KMS-11 (cell line): ENCODE results near the gene CX3CR1.

Experiments
- H2AFZ ChIP-seq: fragments of 200-600 bp; sonication (generic); 2 replicates; pipeline ENCODE4 v1.6.1; 2016; ENCODE audit warnings: antibody characterized with exemption, mixed run types, low read depth
- H3K27ac ChIP-seq: fragments of 200-600 bp; sonication (generic); 2 replicates; pipeline ENCODE4 v1.6.1; 2016; ENCODE audit warnings: mild to moderate bottlenecking, mixed run types
- H3K27me3 ChIP-seq: fragments of 200-600 bp; sonication (generic); 2 replicates; pipeline ENCODE4 v1.6.1; 2017; ENCODE audit warnings: mild to moderate bottlenecking, low read depth, mixed run types, moderate library complexity; ENCODE audit not compliant: insufficient read depth
- H3K36me3 ChIP-seq: fragments of 200-600 bp; sonication (generic); 2 replicates; pipeline ENCODE4 v1.6.1; 2017; ENCODE audit warnings: mild to moderate bottlenecking, mixed run types; ENCODE audit not compliant: insufficient read depth
- H3K4me1 ChIP-seq: fragments of 200-600 bp; sonication (generic); 2 replicates; pipeline ENCODE4 v1.6.1; 2016; ENCODE audit warnings: mild to moderate bottlenecking, low read depth, mixed run types; ENCODE audit not compliant: poor library complexity, severe bottlenecking
- H3K4me2 ChIP-seq: fragments of 200-600 bp; sonication (generic); 2 replicates; pipeline ENCODE4 v1.7.0; 2016; ENCODE audit warnings: mild to moderate bottlenecking, mixed run types
- H3K4me3 ChIP-seq: fragments of 200-600 bp; sonication (generic); IDR thresholded peaks from 2 replicates; pipeline ENCODE4 v1.6.1; 2017; ENCODE audit warnings: low read depth, low read length, mixed read lengths; ENCODE audit not compliant: insufficient read depth
- H3K79me2 ChIP-seq: fragments of 200-600 bp; sonication (generic); 2 replicates; pipeline ENCODE4 v1.6.1; 2016; ENCODE audit warnings: low read depth, mixed run types; ENCODE audit not compliant: insufficient read depth
- H3K9ac ChIP-seq: fragments of 200-600 bp; sonication (generic); 2 replicates; pipeline ENCODE4 v1.6.1; 2016; ENCODE audit warnings: mild to moderate bottlenecking, mixed run types
- H4K20me1 ChIP-seq: fragments of 200-600 bp; sonication (generic); 2 replicates; pipeline ENCODE4 v1.6.1; 2016; ENCODE audit warnings: mild to moderate bottlenecking, mixed run types; ENCODE audit not compliant: insufficient read depth
- CTCF ChIP-seq: fragments of 200-600 bp; sonication (generic); conservative IDR thresholded peaks from 2 replicates; pipeline ENCODE4 v1.6.1; 2017; ENCODE audit warnings: low read depth, mild to moderate bottlenecking, antibody characterized with exemption, low read length, moderate library complexity, mixed read lengths

The CX3CR1 gene

GRCh38 chr3:39319249-39319648 is 39.4 kb upstream of the CX3CR1 start:
- Histone ChIP-seq H3K36me3 (no peaks in the 10 kb centered on the region), H3K4me3 (no peak overlapping the region), H3K79me2 (no peaks in the 10 kb centered on the region), H3K9ac (no peak overlapping the region), H3K4me2 (no peak overlapping the region), H4K20me1 (no peaks in the 10 kb centered on the region), H3K27me3 (no peaks in the 10 kb centered on the region), H2AFZ (no peak overlapping the region), H3K4me1 (peaks cover 7% of the 10 kb centered on the region), H3K27ac (no peak overlapping the region)
- TF ChIP-seq CTCF = no peak

- no peak overlapping the region for H3K4me2 ChIP-seq
- TF ChIP-seq CTCF = no peak
Observed at GRCh38 chr3:39318301-39318700, 38.5 kb upstream of the CX3CR1 start.

DNA sequence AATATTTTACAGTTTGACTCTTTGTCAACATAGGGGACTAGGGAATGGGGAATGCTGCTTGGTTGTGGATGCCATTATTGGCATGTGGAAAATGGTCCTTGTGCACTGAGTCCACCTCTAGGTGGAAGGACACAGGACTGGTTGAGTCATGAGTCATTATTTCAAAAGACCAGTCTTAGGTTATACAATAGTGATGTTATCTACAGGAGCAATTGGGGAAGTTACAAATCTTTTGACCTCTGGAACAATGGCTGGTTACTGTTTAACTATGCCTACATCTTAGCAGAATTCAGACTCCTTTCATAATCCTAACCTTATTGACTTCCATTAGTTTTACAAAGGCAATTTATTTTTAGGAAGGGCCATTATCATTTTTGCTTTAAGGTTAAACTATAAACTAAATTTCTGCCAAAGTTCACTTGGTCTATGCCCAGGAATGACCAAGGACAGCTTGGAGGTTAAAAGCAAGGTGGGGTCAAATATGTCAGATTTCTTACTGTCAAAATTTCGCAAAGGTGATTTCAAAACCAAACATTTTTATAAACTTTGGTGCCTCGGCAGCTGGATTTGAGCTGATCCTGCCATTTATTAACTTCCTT is 37.8 kb upstream of the CX3CR1 start:
- Histone ChIP-seq H3K4me3 (no peak overlapping the region), H3K27me3 (no peaks in the 10 kb centered on the region), H3K9ac (no peak overlapping the region), H2AFZ (no peak overlapping the region), H3K4me2 (no peak overlapping the region), H4K20me1 (no peaks in the 10 kb centered on the region), H3K36me3 (no peaks in the 10 kb centered on the region), H3K79me2 (no peaks in the 10 kb centered on the region), H3K4me1 (peaks cover 7% of the 10 kb centered on the region), H3K27ac (no peak overlapping the region)
- no peak for TF ChIP-seq CTCF

More at GRCh38 chr3:39318301-39318700, 38.5 kb upstream of the CX3CR1 start:
- Histone ChIP-seq H3K27me3 (no peaks in the 10 kb centered on the region), H3K36me3 (no peaks in the 10 kb centered on the region), H3K4me1 (peaks cover 7% of the 10 kb centered on the region), H3K4me3 (no peak overlapping the region), H4K20me1 (no peaks in the 10 kb centered on the region), H3K9ac (no peak overlapping the region), H2AFZ (no peak overlapping the region), H3K27ac (no peak overlapping the region), H3K79me2 (no peaks in the 10 kb centered on the region)

- Histone ChIP-seq H3K9ac (no peak overlapping the region), H2AFZ (no peak overlapping the region), H3K27me3 (no peaks in the 10 kb centered on the region), H3K4me1 (no peaks in the 10 kb centered on the region), H3K79me2 (no peaks in the 10 kb centered on the region), H3K4me3 (no peak overlapping the region), H3K4me2 (no peak overlapping the region), H4K20me1 (no peaks in the 10 kb centered on the region), H3K36me3 (no peaks in the 10 kb centered on the region), H3K27ac (no peak overlapping the region)
- no peak for TF ChIP-seq CTCF
Observed at GRCh38 chr3:39315420-39315819, 35.6 kb upstream of the CX3CR1 start.
